SU-DHL-6 (cell line): ENCODE data around the gene CARD14.

Experiments
- H2AFZ ChIP-seq: fragments of 200-600 bp; sonication (generic); 2 replicates; pipeline ENCODE4 v1.6.1; 2014; ENCODE audit warnings: low read depth, mild to moderate bottlenecking, moderate library complexity, mixed read lengths, antibody characterized with exemption, low read length; ENCODE audit not compliant: severe bottlenecking
- H3F3A ChIP-seq: fragments of 200-600 bp; shearing (Covaris generic); 2 replicates; pipeline ENCODE4 v1.6.0; 2016; ENCODE audit warnings: antibody characterized with exemption, mild to moderate bottlenecking; ENCODE audit not compliant: insufficient read depth
- H3K27ac ChIP-seq: fragments of 200-600 bp; sonication (generic); 2 replicates; pipeline ENCODE4 v1.5.1; 2016; ENCODE audit warnings: low read depth, mild to moderate bottlenecking, low read length, moderate library complexity, mixed read lengths
- H3K27me3 ChIP-seq: fragments of 200-600 bp; sonication (generic), shearing (Covaris generic); 2 replicates; pipeline ENCODE4 v1.6.0; 2014; ENCODE audit warnings: mild to moderate bottlenecking, low read length
- H3K36me3 ChIP-seq: fragments of 200-600 bp; sonication (generic); 2 replicates; pipeline ENCODE4 v1.6.1; 2014; ENCODE audit warnings: mild to moderate bottlenecking, low read length, mixed read lengths
- H3K4me2 ChIP-seq: fragments of 300-600, 200-600 bp; shearing (Covaris generic), sonication (generic); 2 replicates; pipeline ENCODE4 v1.6.0; 2014; ENCODE audit warnings: low read length, low read depth, mild to moderate bottlenecking; ENCODE audit not compliant: poor library complexity, severe bottlenecking
- H3K4me3 ChIP-seq: fragments of 200-600 bp; sonication (generic); 2 replicates; pipeline ENCODE4 v1.5.1; 2014; ENCODE audit warnings: antibody characterized with exemption, low read length, mild to moderate bottlenecking, mixed read lengths; ENCODE audit not compliant: insufficient read depth, poor library complexity, severe bottlenecking
- H3K79me2 ChIP-seq: fragments of 200-600 bp; sonication (generic); 2 replicates; pipeline ENCODE4 v1.6.1; 2014; ENCODE audit warnings: mild to moderate bottlenecking, low read length, moderate library complexity; ENCODE audit not compliant: insufficient read depth
- H3K9ac ChIP-seq: fragments of 200-600 bp; sonication (generic); 2 replicates; pipeline ENCODE4 v1.7.0; 2014; ENCODE audit warnings: mild to moderate bottlenecking, low read length
- H3K9me2 ChIP-seq: fragments of 200-600 bp; sonication (generic); replicated peaks from 2 replicates; pipeline ENCODE4 v1.6.1; 2014; ENCODE audit warnings: low read length; ENCODE audit not compliant: insufficient read depth
- H3K9me3 ChIP-seq: fragments of 200-600 bp; sonication (generic); 2 replicates; pipeline ENCODE4 v1.6.1; 2014; ENCODE audit warnings: low read length, mixed read lengths; ENCODE audit not compliant: insufficient read depth
- H4K20me1 ChIP-seq: fragments of 200-600 bp; sonication (generic); 2 replicates; pipeline ENCODE4 v1.6.1; 2014; ENCODE audit warnings: low read depth, mild to moderate bottlenecking, antibody characterized with exemption, low read length, moderate library complexity, mixed read lengths
- EZH2phosphoT487 ChIP-seq: fragments of 200-600 bp; sonication (generic), shearing (Covaris generic); conservative IDR thresholded peaks from 2 replicates; pipeline ENCODE4 v1.6.1; 2018; ENCODE audit warnings: mild to moderate bottlenecking, antibody characterized with exemption, low read length, moderate library complexity, mixed read lengths
- TF ChIP-seq, protein P1 (sequence below): fragments of 200-600 bp; sonication (generic); IDR thresholded peaks from one replicate; pipeline ENCODE4 v1.5.1; 2017; ENCODE audit warnings: antibody characterized with exemption, mild to moderate bottlenecking, low read length, moderate library complexity; ENCODE audit not compliant: insufficient read depth, poor library complexity, severe bottlenecking

CARD14 gene

DNA sequence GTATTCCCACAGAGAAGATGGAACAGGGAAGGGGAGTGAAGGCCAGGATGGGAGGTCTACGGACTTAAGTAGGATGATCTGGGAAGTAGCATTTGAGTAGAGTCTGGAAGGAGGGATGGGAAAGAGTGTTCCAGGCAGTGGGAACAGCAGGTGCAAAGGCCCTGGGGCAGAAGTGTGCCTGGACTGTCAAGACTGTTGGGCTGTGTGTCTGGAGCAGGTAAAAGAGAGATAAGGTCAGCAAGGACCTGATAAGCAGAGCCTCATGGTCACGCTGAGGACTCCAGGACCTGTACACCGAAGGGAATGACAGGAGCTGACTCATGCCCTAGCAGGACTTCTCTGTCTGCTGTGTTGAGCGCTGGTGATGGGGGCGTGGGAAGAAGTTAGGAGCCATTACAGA lies 723 bp upstream of the CARD14 start:
- TF ChIP-seq, protein P1, sequence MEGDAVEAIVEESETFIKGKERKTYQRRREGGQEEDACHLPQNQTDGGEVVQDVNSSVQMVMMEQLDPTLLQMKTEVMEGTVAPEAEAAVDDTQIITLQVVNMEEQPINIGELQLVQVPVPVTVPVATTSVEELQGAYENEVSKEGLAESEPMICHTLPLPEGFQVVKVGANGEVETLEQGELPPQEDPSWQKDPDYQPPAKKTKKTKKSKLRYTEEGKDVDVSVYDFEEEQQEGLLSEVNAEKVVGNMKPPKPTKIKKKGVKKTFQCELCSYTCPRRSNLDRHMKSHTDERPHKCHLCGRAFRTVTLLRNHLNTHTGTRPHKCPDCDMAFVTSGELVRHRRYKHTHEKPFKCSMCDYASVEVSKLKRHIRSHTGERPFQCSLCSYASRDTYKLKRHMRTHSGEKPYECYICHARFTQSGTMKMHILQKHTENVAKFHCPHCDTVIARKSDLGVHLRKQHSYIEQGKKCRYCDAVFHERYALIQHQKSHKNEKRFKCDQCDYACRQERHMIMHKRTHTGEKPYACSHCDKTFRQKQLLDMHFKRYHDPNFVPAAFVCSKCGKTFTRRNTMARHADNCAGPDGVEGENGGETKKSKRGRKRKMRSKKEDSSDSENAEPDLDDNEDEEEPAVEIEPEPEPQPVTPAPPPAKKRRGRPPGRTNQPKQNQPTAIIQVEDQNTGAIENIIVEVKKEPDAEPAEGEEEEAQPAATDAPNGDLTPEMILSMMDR: no peak
- no peak for TF ChIP-seq EZH2phosphoT487
- Histone ChIP-seq H3K4me2 (no peak overlapping the region), H2AFZ (no peak overlapping the region), H4K20me1 (no peaks in the 10 kb centered on the region), H3K9me2 (no peaks in the 10 kb centered on the region), H3K9me3 (no peaks in the 10 kb centered on the region), H3K36me3 (no peaks in the 10 kb centered on the region), H3K27me3 (no peaks in the 10 kb centered on the region), H3K27ac (no peak overlapping the region), H3K79me2 (no peaks in the 10 kb centered on the region), H3K9ac (no peak overlapping the region), H3F3A (no peaks in the 10 kb centered on the region), H3K4me3 (no peak overlapping the region)

DNA sequence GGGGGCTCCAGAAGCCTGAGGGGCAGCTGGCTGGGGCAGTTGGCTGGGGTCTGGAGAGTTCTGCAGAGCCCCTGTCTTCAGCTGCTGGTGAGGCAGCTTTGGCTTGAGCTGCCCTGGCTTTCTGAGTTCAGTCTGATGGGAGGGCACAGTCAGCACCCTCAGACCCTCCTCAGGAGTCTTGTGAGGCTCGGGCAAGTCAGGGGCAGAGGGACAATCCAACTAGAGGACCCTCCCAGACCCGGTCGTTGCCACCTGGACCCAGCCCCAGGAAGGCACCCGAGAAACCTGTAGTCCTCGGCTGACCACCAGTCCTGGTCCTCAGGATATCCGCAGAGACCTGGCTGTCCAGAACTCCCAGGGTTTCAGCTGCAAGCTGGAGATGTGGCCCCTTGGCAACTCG lies 1.9 kb downstream of the CARD14 start:
- Histone ChIP-seq H3K27ac (no peak overlapping the region), H3K4me2 (no peak overlapping the region), H3K9me3 (no peaks in the 10 kb centered on the region), H3K9me2 (no peaks in the 10 kb centered on the region), H2AFZ (no peak overlapping the region), H4K20me1 (no peaks in the 10 kb centered on the region), H3K4me3 (no peak overlapping the region), H3K27me3 (no peaks in the 10 kb centered on the region), H3K79me2 (no peaks in the 10 kb centered on the region), H3F3A (no peaks in the 10 kb centered on the region), H3K9ac (no peak overlapping the region), H3K36me3 (no peaks in the 10 kb centered on the region)
- TF ChIP-seq, protein P1: no peak
- no peak for TF ChIP-seq EZH2phosphoT487

DNA sequence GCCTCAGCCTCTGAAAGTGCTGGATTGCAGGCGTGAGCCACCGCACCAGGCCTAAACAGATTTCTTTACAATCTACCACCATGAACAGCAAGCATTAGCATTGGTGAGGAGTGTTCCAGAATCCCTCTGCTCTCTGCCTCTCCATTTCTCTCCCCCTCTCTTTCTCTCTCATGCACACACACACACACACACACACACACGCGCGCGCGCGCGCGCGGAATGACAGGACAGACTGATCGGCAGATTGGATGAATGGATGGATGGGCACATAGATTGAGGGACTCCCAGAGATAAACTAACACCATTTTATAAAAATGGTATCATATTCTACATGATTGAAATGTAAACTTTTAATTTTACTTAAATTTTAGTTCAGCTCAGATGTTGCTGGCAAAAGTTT lies 3.3 kb downstream of the CARD14 start:
- H3K27ac ChIP-seq: no peak overlapping the region
- H3K36me3 ChIP-seq: no peaks in the 10 kb centered on the region
- H3K9ac ChIP-seq: no peak overlapping the region
- H3F3A ChIP-seq: no peaks in the 10 kb centered on the region
- no peaks in the 10 kb centered on the region for H3K27me3 ChIP-seq
- H4K20me1 ChIP-seq: no peaks in the 10 kb centered on the region
- H3K4me2 ChIP-seq: no peak overlapping the region
- no peaks in the 10 kb centered on the region for H3K79me2 ChIP-seq
- no peak overlapping the region for H2AFZ ChIP-seq
- H3K4me3 ChIP-seq: no peak overlapping the region
- TF ChIP-seq, protein P1: no peak
- TF ChIP-seq EZH2phosphoT487: no peak
- H3K9me2 ChIP-seq: no peaks in the 10 kb centered on the region
- H3K9me3 ChIP-seq: no peaks in the 10 kb centered on the region

DNA sequence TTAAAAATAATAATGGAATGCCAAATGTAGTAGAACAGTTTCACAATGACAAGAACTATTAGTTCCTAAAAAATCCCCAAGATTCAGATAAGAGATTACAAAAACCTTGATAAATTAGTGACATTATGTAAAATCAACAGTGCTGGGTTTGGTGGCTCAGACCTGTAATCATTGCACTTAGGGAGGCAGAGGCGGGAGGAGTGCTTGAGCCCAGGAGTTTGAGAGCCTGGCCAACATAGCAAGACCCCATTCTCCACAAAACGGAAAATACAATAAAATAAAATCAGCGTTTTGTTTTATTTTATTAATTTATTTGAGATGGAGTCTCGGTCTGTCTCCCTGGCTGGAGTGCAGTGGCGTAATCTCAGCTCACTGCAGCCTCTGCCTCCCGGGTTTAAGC lies 4.1 kb downstream of the CARD14 start:
- TF ChIP-seq EZH2phosphoT487: no peak
- TF ChIP-seq, protein P1: no peak

More for the DNA sequence above, 4.1 kb downstream of the CARD14 start:
- H2AFZ ChIP-seq: no peak overlapping the region
- H4K20me1 ChIP-seq: no peaks in the 10 kb centered on the region
- no peaks in the 10 kb centered on the region for H3K27me3 ChIP-seq
- no peak overlapping the region for H3K9ac ChIP-seq
- H3K4me3 ChIP-seq: no peak overlapping the region
- H3K79me2 ChIP-seq: no peaks in the 10 kb centered on the region
- H3K27ac ChIP-seq: no peak overlapping the region
- H3K9me2 ChIP-seq: no peaks in the 10 kb centered on the region
- no peak overlapping the region for H3K4me2 ChIP-seq
- no peaks in the 10 kb centered on the region for H3K9me3 ChIP-seq
- H3K36me3 ChIP-seq: no peaks in the 10 kb centered on the region
- no peaks in the 10 kb centered on the region for H3F3A ChIP-seq
